CD4-positive, alpha-beta T cell treated with Interleukin-12 subunit alpha and Interleukin-12 subunit beta, for 1 hour (primary cell): ENCODE data around the gene ANP32A.
A peak's percentile ranks its signal among the peaks of the same experiment; 100 is the strongest.
"Not testable (repeated sequence)": the region's sequence is repeated elsewhere in the genome, so short reads cannot be mapped to it uniquely, and the experiment has no call there.

ENCODE experiments used
- DNase-seq: peaks from one replicate; pipeline ENCODE4 v3.0.0-alpha.2; 2020

ANP32A gene

DNA sequence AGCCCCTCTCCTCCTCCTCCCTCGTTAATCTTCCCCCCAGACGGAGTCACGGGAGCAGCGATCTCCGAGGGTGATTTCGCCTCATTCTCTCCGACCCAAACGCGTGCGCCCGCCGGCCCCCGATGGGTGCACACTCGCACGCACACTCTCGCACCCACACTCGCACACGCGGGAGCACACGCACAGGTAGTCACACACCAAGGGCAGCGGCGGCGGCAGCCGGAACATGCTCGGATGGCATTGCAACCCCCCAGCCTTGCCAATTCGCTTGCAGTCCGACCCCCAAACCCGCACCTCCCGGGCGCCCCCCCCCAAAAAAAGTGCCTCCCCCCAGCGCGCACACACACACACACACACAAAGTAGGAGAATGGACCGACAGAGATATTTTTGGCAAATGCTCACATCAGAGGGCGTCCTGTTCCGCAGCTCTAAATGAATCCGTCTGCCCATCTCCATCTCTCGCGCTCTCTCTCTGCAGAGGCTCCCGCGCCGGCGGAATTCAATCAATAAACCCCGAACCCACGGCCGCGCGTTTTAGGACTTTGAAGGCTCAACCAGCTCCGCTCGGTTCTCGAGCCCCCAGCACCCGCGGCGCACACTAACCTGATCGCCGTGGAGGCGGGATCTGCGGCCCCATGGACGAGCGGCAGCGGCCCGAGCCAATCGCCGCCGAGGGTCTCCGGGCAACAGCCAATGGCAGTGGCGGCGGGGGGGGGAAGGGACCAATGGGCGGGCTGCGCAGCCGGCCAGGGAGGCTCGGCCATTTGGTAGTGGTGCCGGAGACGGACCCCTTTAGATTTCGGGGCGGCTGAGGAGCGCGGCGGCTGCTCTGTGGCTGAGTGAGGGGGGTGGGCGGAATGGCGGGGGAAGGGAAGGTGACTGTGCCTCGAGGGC, at the start of gene ANP32A:
Gene ANP32A (minus strand): TSS at position 601 of the 895 bp plus-strand sequence. CDS start 144 bp downstream, at position 457.
- peak; percentile 98 for DNase-seq

DNA sequence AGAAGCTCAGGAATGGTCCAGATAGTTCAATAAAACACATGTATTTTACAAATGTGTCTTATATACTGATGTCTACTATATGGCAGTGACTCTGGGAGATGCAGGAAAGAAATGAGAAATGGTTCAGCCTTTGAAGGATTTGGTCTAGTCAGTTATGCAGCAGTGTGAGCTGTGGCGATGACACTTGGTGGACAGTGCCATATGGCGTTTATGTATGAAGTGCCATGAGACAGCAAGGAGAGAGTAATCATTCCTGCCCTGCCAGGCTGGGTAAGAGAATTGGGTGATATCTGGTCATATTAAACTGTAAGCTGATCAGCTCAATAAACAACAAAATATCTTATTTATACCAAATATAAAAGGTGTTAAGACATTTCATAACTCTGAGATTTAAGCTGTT, 47.6 kb upstream of the ANP32A start:
- DNase-seq = no peak

DNA sequence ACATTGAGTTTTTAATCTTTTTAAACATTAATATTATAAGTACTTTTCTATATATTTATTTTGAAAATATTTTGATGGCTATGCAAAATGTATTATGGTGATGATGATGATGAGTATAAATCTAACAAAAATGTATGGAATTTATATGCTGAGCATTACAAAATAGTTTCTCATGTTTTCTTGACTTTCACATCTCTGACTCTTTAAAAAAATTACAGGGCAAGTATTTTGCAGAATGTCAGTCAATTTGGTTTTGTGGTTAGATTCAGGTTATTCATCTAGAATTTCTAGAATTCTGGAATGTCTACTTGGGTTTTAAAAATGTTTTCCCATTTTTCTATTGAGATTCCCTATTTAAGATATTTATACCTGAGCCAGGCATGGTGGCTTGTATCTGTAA, 41.7 kb upstream of the ANP32A start:
- DNase-seq = no peak

DNA sequence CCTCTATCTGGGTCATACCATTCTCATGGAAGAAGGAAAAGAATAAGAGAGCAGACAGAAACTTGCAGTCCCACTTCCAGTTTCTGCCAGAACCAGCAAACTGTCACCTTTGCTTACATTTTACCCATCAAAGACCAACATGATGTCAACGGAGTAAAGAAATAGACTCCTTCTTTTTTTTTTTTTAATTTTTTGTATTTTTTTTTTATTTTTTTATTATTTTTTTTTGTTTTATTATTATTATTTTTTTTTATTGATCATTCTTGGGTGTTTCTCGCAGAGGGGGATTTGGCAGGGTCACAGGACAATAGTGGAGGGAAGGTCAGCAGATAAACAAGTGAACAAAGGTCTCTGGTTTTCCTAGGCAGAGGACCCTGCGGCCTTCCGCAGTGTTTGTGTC, 38.0 kb upstream of the ANP32A start:
- not testable (repeated sequence) for DNase-seq

DNA sequence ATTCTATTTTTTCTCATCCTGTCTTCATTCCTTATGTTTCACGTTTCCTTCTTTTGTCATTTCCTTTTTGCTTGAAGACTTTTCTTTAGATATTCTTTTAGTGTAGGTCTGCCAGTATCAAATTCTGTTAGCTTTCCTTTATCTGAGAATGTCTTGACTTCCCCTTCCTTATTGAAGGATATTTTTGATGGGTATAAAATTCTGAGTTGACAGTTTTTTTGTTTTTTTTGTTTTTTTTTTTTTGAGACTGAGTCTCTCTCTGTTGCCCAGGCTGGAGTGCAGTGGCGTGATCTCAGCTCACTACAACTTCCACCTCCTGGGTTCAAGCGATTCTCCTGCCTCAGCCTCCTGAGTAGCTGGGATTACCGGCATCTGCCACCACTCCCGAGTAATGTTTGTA, 36.7 kb upstream of the ANP32A start:
- not testable (repeated sequence) for DNase-seq

DNA sequence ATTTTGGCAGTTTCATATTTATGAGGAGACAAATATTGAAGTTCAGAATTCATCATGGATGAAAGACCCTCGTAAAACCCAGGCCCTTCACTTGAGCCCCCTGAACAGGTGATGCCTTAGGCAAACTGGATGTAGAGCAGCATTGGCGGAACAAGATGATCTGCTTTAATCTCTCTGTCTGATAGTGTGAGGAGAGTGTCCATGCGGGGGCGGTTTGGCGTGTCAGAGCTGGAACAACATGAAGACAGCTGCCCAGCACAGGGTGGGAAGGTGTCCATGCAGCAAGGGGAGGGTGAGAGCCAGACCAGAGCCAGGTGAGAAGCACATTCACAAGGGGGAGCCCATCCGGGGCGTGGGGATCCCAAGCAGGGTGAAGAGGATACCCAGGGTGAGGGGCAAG, 31.8 kb upstream of the ANP32A start:
- no peak for DNase-seq

DNA sequence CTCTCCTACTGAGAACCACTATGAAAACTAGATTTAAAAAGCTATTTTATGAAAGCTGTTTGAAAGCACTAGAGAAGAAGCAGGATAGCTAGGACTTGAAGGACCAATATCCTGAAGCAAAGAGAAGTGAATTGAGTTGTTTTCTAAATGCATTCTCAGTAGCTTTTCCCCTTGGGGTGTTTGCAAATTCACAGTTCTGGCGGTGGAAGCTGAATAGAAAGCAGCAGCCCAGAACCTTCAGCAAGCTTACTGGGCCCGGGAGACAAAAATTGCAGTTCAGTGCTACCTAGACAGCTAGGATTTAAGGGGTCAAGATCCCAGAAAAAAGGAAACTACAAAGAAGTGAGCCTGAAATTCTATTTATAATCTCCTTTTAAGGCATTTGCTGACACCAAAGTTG, 31.3 kb upstream of the ANP32A start:
- no peak for DNase-seq

DNA sequence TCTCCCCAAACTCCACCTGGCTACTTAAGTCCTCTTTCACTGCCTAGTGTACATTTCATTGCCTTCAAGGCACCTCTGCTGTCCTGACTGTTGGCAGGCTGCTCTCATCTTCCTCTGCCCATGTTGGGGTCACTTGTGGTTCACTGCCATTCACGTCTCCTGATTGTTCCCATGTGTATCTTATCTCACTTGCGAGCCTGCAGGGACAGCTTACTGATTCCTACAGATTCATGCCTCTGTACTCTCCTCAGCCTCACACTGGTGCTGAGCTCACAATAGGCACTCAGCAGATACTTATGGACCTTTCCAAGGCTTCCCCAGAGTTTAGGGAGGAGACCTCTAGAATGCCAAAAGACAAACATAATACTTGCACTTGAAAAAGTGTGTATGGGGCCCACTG, 28.8 kb upstream of the ANP32A start:
- no peak for DNase-seq

DNA sequence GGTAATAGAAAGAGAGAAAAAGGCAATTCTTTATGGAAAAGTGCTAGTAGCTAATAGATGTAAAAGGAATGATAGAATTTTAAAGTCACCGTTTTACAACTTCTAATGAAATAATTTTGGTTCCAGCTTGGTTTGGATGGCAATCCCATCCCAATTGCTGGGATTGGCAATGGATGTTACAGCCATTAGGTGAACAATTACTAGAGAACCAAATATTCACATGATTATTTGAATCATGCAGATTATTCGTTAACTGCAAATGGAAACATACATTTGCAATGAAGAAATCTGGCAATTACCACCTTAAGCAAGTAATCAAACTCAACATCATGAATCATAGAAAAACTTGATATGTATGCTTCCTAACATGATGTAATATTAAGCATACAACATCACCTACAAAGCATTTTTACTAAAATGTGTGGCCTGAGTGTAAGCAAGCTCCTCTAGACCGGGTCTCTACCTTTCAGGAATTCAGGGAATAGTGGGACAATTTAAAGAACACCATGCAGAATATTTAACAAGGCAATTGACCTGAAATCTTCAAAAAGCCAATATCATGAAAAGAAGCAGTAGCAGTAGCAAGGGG, 26.2 kb upstream of the ANP32A start:
- no peak for DNase-seq

DNA sequence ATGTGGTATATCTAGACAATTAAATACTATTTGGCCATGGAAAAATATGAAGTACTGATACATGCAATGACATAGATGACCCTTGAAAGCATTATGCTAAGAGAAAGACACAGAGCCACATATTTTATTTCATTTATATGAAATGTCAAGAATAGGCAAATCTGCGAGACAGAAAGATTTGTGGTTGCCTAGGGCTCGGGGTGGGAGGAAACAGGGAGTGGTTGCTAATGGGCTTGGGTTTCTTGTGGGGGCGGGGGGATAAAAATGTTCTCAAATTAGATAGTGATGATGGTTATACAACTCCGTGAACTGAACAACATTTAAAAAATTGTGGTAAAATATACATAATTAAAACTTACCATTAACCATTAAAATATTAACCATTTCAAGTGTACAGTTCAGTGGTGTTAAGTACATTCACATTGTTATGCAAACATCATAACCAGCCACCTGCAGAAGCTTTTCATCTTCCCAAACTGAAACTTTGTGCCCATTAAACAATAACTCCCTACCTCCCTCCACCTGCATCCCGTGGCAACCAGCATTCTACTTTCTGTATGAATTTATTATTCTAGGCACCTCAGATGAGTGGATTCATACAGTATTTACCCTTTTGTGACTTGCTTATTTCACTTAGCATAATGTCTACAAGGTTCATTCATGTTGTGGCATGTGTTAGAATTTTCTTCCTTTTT, 24.3 kb upstream of the ANP32A start:
- DNase-seq = no peak

DNA sequence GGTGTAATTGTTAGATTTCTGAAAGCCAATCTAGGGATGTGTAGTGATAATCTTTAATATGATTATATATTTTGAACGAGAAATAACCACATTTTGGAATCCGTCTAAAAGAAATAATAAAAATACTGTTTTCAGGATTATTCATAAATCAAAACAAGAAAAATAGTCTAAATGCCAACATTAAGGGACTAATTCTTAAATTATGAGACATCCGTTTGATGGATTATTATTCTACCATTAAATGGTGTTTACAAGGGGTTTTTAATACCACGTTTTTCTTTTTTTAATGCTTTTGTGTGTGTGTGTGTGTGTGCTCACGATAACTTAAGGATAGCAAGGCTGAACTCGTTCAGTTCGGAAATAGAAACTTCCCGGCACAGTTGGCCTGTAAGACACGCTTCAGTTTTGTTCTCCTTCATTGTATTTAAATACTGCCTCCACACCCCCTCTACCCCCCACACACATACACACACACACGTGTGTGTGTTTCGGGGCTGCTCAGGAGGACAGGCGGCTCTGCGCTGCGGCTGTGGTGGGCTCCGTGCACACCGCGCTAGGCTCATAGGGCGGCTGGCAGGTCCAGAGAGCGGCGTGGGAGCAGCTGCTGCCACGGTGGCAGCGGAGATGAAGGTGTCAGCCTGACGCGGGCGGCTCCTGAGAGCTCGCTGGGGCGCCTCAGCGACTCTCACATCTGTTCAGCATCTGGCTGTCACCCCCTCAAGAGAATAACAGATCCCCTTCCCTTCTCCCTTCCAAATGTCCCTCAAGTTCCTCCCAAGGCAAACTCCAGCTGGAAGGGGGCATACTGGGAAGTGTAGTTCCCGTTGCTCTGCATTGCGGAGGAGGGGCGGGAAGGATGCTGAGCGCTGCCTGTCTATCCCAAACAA, 23.0 kb upstream of the ANP32A start:
- DNase-seq = peak; percentile 33

DNA sequence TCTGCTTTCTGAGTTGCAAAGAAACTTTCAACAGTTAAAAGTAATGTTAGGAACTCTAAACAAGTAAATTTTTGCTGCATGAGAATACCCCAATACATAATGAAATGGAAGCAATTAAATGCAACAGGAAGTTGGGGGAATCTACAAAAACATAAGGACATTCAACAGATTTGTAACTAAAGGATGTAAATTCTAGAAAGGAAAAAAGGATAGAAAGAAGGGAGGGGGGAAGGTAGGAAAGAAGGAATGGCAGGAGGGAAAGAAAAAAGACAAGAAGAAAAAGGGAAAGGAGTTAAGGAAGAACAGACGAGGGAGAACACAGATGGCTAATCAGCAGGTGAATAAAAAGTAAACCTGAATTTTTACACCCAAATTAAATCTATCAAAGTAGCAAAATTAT, 22.3 kb upstream of the ANP32A start:
- DNase-seq = no peak

DNA sequence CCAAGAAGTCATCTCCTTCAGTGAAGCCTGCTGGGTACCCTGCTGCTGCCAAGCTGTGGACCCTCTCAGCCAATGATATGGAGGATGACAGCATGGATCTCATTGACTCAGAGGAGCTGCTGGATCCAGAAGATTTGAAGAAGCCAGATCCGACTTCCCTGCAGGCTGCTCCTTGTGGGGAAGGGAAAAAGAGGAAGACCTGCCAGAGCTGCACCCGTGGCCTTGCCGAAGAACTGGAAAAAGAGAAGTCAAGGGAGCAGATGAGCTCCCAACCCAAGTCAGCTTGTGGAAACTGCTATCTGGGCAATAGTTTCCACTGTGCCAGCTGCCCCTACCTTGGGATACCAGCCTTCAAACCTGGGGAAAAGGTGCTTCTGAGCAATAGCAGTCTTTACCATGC, 13.7 kb upstream of the ANP32A start:
- no peak for DNase-seq

DNA sequence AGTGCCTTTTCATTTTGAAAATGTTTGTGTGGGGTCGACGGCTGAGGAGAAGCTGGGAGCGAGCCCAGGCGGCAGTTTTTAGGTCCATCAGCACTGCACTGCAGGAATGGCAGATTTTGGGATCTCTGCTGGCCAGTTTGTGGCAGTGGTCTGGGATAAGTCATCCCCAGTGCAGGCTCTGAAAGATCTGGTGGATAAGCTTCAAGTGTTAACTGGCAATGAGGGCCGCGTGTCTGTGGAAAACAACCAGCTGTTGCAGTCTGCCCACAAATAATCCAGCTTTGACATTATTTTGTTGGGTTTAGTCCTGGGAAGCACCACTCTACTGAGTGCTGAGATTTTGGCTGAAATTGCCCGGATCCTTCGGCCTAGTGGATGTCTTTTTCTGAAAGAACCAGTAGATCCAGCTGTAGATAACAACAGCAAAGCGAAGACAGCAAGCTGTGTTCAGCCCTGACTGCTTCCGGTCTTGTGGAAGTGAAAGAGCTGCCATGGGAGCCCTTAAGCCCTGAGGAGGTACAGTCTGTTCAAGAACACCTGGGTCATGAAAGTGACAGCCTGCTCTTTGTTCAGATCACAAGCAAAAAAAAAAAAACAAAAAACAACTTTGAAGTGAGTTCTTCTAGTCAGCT, 13.1 kb upstream of the ANP32A start:
- DNase-seq = peak; percentile 16

DNA sequence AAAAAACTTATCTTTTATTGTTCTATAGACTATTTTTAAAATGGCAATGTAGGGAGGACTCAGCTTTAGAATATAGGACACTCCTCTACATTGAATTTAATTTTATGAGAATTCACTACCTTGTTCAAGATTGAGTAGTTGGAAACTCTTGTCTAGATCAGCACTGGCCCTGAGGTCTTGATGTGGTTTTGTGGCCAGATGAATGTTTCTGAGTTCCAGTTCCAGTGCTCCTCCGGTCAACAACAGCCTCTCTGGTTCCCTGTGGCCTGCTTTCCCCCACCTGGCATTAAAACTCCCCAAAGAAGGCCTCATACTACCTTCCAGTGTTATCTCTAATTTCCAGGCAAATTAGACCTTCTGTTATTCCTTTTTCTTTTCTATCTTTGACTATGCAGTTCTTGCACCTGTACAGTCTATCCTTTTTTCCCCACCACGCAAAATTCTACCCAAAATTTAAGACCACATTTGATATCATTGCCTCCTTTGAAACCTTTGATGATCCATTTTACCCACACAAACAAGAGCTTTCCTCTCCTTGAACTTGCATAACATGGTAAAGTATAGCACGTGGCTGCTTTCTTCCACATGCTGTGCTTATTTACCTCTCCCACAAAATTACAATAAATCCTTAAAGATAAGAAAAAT, 9.6 kb upstream of the ANP32A start:
- DNase-seq = no peak

DNA sequence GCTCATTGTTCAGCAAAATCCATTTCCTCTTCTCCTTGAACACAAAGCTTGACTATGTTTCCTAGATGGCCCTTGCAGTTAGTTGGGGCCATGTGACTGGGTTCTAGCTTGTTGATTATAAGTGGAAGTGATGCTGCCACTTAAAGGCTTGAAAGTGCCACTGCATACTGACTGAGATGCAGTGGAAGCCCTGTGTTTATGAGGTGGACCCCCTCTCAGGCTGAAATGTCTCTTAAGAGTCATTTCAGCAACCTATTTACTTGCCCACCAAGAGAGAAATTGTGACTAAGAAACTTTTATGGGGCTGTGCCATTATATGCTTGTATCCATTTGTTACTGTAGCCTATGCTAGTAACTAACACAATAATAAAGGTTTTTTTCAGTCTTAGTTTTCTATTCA, 8.4 kb upstream of the ANP32A start:
- peak; percentile 53 for DNase-seq

DNA sequence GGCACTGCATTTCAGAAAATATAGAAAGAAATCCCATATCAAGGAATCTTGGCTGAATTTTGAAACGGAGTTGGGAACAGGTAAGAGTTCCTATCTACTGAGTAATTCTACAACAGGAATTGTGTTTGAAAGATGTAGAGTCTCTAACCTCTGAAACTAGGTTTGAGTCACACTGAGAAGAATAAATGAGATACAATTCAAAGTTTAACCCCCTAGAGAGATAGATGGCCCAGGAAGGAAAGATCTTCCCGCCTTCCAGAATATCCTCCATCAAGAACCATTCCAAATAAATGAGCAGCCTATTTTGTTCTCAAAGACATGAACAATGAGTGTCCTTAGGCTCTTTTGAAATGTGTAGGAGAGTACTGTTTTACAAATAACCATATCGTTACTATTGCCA, 2.9 kb upstream of the ANP32A start:
- DNase-seq = no peak

DNA sequence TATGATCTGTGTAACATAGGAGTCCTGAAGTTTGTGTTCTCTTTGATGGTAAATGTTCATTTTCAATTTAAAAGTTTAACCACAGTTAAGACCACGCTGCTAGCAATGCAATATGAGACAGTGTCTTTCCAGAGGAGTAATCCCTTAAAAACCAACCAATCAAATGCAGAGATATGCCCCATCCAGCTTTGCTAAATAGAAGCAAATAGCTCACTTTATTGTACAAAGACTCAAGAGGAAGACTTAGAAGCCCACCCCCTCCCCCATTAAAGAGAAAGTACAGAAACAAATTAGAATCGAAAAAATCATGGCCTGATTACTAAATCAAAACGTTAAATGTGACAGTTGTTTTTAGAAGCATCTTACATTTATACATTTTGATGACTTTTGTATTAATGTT, 2.1 kb upstream of the ANP32A start:
- no peak for DNase-seq

DNA sequence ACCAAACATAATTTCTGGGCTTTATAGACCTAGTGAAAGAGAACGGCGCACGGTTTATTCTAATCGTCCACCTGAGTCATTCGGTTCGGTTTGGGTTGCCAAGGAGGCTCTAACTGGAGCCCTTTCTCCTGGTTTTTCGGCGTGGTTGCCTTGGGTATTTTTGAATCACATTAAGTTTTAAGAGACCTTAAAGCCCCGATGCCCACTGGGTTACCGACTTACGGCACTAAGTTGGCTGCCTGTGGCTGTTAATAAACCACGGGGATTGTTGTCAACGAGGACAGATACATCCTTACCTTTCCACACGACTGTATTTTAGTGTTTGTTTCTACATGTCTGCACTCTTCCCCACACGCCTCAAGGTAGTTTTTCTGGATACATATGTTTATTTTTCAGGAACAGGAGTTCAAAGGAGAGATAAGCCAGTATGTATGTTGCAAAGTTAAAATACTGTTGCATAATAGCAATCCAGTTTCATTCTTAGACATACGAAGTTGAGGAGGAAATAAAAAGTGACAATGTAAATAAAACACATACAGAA, 1.2 kb upstream of the ANP32A start:
- no peak for DNase-seq

DNA sequence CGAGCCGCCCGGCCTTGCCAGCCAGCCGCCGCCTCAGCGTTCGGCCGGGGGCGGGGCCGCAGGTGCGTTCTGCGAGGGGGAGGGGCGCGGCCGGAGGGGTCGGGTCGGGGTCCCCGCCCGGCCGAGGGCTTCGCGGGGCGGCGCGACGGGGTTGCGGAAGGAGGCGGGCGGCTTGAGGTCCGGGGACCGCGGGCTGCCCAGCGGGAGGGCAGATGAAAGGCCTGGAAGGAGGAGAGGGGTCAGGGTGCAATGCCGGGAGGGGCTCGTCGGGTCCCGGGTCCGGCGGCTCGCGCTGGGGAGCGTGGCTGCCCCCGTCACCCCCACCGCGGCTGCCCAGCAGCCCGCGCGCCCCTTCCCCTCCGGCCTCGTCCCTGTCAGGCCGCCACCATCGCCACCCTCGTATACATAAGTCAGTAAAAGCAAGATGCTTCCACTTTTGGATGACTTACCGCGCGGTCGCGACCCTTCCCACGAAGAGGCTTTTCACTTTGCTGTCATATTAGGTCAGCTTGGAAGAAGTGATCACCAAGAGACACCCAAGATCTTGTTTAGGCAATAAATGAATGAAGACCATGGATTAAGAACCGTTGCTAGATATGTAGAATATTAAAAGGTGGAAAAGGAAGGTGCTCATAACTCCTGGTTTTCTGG, 620 bp upstream of the ANP32A start:
- DNase-seq = no peak
